ENCODE measurements around the gene PTPRN2.
"Not testable (repeated sequence)": the region's sequence is repeated elsewhere in the genome, so short reads cannot be mapped to it uniquely, and the experiment has no call there.

Gene PTPRN2

GRCh38 chr7:158532093-158532627 lies 55.5 kb downstream of the PTPRN2 start:
- DNase-seq (ENCODE audit: low spot score): no peak

GRCh38 chr7:158531661-158532060 lies 56.0 kb downstream of the PTPRN2 start:
- no peak for DNase-seq (ENCODE audit: low spot score)

GRCh38 chr7:158530800-158531609 lies 56.6 kb downstream of the PTPRN2 start:
- DNase-seq (ENCODE audit: low spot score): no peak

GRCh38 chr7:158529181-158530096 lies 58.2 kb downstream of the PTPRN2 start:
- DNase-seq (ENCODE audit: low spot score): no peak

- no peak for DNase-seq (ENCODE audit: low spot score)
These were observed 59.6 kb downstream of the PTPRN2 start for GRCh38 chr7:158527915-158528502.

GRCh38 chr7:158527495-158527894 lies 60.1 kb downstream of the PTPRN2 start:
- no peak for DNase-seq (ENCODE audit: low spot score)

- no peak for DNase-seq (ENCODE audit: low spot score)
These were observed 60.6 kb downstream of the PTPRN2 start for GRCh38 chr7:158527038-158527437.

GRCh38 chr7:158526531-158526930 lies 61.1 kb downstream of the PTPRN2 start:
- no peak for DNase-seq (ENCODE audit: low spot score)

- DNase-seq (ENCODE audit: low spot score): no peak
These were observed 61.8 kb downstream of the PTPRN2 start for GRCh38 chr7:158525648-158526484.

GRCh38 chr7:158524749-158525635 lies 62.6 kb downstream of the PTPRN2 start:
- no peak for DNase-seq (ENCODE audit: low spot score)

- DNase-seq (ENCODE audit: low spot score): not testable (repeated sequence)
These were observed 63.3 kb downstream of the PTPRN2 start for GRCh38 chr7:158524286-158524685.

GRCh38 chr7:158523877-158524276 lies 63.7 kb downstream of the PTPRN2 start:
- DNase-seq (ENCODE audit: low spot score): not testable (repeated sequence)

- not testable (repeated sequence) for DNase-seq (ENCODE audit: low spot score)
These were observed 64.3 kb downstream of the PTPRN2 start for GRCh38 chr7:158523165-158523856.

- DNase-seq (ENCODE audit: low spot score): not testable (repeated sequence)
These were observed 65.8 kb downstream of the PTPRN2 start for GRCh38 chr7:158521795-158522194.

GRCh38 chr7:158520825-158521224 lies 66.8 kb downstream of the PTPRN2 start:
- no peak for DNase-seq (ENCODE audit: low spot score)

GRCh38 chr7:158519633-158520174 lies 67.9 kb downstream of the PTPRN2 start:
- DNase-seq (ENCODE audit: low spot score): no peak

GRCh38 chr7:158518980-158519632 lies 68.5 kb downstream of the PTPRN2 start:
- no peak for DNase-seq (ENCODE audit: low spot score)

GRCh38 chr7:158517571-158517970 lies 70.1 kb downstream of the PTPRN2 start:
- DNase-seq (ENCODE audit: low spot score): no peak

GRCh38 chr7:158517072-158517471 lies 70.6 kb downstream of the PTPRN2 start:
- DNase-seq (ENCODE audit: low spot score): no peak

Data from LoVo (cell line).